NCI-H2029 treated with DMSO at 0.1 percent for 48 hours (cell line): Measurements from ENCODE around the gene ARAP1.

Experiments used
- DNase-seq: peaks from one replicate; lab custom pipeline; 2025; lab: John Stamatoyannopoulos, UW

ARAP1 gene

DNA sequence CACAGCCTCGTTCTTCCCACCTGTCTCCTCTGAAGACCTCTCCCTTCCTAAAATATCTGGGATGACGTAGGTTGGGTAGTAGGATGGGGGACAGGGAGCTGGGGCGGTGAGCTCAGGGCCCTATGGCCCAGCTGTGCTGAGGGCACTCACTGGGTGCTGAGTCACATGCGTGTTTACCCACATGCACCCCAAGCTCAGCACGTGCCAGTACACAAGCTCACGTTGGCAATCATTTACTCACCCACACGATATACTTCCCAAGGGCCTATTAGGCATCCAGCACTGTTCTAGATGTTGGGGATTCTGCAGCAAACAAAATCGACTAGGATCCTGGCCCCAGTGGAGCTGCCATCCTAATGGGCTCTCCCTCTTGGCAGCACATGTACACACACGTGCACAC lies 28.7 kb downstream of the ARAP1 start:
- no peak for DNase-seq

DNA sequence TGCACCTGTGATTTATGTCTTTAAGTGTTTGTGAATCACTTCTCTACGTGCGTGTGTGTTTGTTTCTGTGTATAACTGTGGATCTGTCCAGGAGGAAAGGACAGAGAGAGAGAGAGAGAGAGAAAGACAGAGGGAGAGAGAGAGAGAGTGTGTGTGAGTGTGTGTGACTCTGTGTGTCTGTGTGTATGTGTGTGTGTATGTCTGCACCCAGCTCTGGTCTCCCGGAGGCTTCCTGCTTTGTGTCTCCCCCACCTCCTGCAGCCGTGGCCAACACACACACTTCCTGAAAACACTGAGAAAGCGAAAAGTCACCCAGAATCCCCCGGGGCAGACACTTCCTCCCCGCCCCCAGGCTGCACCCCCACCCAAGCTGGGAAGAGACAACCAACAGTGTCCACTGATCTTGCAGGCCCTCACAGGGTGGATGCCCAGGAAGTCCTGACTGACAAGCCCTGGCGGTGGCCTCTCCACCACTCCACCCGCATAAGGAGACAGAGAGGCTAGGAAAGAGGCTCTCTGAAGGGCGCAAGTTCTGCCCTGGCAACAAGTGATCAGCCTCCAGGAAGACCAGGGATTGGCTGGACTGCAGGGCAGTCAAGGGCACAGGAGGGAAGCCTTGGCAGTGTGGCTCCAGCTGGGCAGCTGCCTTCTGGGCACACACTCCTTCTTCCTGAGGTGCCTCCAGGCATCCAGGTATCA lies 30.0 kb downstream of the ARAP1 start:
- DNase-seq, result peak; percentile 85

DNA sequence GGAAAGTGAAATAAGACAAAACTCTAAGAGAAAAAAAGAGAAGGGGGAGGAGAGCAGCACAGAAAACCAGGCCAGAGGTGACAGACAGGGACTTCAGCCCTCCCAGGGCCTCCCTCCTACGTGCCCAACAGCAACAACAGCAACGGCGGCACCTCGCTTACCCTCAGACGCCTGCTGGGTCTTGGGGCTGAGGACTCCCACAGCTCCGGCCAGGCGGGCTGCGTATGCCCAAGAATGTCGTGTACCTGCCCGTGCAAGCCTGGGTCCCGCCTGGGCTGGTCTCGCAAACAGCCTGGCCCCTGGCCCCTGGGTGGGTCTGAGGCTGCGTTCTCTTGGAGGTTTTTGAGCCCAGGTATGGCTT lies 30.5 kb downstream of the ARAP1 start:
- DNase-seq, result no peak

DNA sequence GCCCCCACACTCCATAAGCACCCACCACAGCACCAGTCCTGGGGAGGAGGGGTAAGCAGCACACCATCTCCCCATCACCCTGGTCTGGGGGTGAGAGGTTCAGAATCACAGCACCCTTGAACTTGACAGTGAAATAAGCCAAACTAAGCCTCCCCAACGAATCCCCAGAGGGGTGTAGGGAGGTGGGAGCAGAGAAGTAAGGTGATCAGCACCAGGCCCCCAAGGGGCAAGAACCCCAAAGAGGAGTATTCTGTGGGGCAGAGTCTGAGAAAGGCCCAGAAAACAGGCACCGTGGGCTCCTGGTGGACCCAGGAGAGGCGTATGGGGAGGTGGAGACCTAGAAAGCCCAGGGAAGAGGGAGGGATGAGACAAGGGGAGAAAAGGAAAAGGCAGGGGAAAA lies 30.9 kb downstream of the ARAP1 start:
- DNase-seq, result no peak

DNA sequence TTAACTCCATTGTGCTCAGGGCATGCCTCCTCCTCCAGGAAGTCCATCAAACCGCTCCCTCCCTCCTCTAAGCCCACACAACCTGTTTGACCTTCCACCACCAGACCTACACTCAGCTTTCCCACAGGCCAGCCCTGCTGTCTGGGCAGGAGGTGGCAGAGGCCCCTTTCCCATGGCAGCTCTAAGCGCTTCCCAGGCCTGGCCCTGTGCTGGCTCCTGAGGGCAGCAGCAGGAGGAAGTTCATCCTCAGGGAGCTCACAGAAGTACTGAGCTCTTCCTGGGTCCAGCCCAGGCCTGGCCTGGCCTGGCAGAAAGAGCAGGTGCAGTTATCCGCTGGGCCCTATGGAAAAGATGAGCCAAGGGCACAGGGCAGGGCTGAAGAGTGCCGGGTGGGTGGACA lies 31.4 kb downstream of the ARAP1 start:
- no peak for DNase-seq

DNA sequence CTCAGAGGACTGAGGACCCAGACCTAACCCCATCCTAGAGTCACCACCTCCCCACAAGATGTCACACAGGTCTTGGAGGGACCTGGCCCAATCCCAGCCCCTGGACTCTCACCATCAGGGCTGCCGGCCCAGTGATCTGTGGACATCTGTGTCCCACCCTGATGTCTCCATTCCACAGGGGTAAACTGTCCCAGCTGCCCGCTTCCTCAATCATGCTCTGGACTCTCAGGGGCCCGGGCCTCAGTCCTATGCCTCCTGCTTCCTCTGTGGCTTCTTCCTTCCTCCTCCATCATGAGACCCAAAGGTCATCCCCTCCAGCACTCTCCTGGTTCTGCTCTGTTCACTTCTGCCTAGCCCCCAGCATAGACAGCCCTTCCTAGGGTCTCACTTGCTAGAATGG lies 32.2 kb downstream of the ARAP1 start:
- DNase-seq, result no peak

DNA sequence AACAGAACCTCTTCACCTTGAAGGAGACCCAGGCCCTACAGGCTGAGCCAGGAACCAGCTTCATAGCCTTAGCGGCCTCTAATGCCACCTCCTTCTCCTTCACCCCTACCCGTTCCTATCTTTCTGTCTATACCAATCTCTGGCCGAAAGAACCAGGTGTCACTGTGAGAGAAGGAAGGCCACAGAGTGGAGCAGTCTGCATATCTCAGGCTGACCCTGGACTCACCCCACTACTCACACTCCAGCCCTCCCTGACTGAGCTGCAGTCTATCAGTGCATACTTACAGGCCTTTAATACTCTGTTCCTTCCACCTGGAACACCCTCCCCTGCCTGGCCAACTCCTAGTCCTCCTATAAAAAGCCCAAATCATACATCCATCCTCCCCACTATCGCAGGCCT lies 32.7 kb downstream of the ARAP1 start:
- DNase-seq, result no peak

DNA sequence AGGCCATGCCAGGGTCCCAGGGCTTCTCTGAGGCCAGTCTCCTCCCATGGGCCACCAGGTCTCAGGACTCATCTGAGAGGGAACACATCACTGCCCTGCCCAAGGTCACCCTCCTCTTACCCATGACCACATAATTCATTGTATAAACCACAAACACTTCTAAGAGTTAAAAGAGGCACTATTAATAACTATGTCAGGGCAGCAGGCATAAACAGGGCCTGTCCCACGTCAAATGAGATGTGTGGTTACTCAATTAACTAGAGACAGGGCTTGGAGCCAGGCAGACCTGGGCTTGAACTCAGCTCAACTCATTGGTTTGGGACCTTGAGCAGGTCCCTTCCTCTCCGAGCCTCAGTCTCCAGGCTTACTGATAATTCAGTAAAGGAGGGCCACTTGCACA lies 33.1 kb downstream of the ARAP1 start:
- no peak for DNase-seq

DNA sequence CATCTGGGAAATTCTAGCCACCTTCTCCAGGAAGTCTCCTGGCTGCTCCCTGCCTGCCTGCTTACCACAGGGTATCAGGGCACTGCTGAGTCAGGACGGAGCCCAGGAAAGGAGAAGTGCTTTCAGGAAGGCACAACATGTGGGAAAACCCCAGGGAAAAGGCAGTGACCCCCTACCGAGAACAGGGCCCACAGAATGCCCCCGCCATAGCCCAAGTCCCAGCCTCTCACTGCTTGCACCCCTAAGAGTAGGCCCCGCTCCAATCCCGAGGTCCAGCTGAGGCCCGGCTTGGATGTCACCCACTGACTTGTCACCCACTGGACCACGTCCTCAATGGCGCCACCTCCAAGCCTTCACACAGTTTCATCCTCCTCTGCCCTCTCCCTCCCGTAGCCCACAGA lies 34.1 kb downstream of the ARAP1 start:
- no peak for DNase-seq

DNA sequence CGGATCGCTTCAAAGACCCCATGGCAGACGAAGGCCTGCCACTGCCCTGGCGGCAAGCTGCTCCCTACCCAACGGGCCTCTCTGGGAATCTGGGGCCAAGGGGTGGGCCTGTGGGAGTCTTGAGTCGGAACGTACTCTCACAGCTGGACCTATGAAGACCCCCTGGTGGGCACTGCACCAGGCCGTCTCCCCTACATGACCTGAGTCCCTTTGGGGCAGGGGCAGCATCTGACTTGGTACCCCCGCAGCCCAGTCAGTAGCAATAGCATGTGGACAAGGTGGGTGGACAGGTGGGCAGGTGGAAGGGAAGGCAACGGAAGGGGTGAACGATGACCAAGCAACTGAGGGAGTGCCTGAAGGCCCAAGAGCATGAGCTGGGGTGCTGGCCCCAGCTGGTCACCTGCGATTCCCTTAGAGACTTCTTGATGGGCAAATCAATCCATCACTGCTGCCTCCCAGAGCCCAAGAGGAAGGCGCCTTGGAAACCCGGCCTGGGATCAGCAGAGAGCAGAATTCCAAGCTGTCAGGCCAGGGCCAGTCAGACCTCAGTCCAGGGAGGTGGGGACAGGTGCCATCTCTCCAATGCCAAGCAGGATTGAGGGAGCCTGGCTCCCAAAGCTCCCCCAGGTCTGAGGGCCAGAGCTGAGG lies 35.3 kb downstream of the ARAP1 start:
- no peak for DNase-seq

DNA sequence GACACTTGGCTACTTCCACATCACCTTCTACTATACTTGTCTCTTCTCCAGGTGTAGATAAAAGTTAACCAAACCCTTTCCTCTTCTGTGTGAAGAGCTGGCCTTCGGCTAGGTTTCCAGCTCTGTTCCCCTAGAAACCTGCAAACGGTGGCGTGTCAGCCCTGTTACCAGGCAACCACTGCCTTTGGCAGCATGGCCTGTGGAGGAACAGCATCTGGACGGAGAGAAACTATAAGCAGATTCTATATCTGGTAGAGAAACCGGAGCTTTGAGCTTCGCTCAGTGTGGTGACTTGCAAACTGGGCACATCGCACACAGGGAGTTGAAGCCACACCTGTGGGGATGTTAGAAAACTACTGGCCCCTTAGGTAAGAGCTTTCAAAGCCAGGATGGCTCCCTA lies 35.9 kb downstream of the ARAP1 start:
- no peak for DNase-seq

DNA sequence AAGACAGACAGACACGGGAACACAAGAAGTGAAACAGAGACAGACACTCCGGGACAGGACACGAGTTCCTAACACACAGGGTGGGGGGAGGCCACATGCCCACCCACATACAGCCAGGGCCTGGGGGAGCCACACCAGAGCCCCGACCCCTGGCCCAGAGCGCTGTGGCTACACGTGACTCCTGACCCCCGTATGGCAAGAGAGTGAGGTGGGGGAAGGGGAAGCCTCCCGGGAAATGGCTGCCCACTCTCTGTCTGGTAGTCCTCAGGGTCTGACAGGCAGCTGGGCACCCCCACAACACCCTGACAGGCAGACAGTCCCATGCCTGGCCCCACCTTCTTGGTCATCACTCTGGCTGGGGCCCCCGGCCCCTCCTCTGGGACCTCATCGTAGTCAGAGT lies 39.4 kb downstream of the ARAP1 start:
- DNase-seq, result no peak

DNA sequence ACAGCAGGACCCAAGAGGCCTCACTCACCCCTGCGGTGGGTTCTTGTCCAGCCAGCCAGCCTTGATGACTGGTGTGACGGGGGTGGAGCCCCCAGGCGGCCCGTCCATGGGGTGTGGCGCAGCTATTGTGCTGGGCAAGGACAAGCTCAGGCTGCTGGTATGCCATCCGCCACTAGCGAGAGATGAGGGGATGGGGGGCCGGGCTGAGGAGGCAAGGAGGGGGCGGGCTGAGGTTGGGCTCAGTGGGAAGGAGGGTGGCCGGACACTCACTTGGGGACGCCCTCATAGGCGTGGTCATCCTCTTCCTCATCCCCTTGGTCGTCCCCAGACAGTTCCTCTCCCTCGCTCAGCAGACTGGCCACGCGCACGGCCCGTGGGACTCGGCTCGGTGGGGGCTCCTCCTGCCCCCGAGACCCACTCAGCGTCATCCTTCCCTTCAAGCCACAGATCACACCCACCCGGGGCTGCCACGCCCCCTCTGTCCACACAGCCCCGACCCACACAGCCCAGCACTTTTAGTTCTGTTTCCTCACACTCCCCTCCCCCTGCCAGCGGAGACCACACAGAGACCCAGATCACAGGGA lies 39.9 kb downstream of the ARAP1 start:
- no peak for DNase-seq

DNA sequence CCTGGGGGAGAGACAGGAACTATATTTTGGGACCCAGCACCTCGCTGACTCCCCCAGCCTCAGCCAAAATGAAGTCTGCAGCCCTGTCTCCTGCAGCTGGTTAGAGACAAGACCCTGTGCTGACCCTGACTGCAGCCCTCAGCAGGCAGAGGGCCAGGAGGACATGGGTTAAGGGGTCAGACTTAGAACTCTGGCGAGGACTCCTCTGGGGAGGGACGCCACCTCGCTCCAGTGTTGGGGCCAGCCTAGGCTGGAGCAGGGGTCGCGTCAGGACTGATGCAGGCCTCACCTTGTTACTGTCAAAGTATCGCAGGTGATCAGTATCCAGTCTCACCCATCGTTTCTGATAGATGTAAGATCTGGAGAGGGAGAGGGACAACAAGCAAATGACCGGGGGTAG lies 41.1 kb downstream of the ARAP1 start:
- DNase-seq, result no peak

DNA sequence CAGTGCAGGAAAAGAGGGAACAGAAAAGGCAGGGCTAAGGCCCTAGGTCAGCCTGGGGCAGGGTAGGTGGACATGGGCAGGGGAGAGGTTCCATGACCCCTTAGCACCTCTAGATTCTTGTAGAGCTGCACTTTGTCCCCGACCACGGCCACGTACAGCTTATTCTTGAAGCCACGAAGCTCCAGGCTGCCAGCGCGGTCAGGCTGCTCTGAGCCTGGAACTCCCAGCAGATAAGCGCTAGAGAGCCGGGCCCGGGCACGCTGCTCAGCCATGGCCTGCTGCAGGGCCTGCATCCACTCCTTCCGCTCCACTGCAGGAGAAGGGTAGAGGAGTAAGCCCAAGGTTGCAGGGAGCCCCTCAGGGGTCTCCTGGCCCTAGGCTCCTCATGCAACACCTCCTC lies 41.9 kb downstream of the ARAP1 start:
- DNase-seq, result no peak

DNA sequence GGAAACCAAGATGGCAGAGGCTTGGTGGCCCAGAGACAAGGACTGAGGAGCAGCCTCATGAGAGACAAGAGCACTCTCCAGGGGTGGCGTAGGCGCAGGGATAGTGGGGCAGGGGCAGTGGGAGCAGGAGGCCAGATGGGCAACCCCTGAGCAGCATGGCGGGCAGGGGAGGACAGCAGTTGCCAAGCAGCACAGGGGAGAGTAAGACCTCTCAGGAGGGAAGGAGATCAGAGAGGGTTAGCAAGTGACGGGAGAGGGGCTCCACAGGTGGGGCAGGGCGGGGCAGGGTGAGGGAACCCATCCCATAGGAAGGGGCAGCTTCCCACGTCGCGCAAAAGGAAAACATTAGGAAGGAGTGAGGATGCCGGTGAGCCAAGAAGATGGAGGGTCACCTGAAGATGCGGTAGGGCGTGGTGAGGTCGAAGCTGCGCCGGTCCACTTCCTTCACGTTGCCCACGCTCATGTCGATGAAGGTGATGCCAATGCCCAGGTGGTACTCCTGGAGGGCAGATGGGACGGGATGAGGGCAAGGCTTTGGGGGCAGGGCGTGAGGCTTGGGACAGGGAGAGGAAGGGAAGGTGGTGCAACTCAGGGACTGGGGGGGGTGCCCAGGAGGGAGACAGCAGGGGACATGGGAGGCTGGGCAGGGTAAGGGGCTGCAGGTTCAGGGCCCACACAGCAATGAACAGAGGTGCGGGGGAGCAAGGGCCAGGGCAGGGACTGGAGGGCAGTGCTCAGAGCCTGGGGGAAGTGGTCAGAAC lies 42.5 kb downstream of the ARAP1 start:
- DNase-seq, result no peak

DNA sequence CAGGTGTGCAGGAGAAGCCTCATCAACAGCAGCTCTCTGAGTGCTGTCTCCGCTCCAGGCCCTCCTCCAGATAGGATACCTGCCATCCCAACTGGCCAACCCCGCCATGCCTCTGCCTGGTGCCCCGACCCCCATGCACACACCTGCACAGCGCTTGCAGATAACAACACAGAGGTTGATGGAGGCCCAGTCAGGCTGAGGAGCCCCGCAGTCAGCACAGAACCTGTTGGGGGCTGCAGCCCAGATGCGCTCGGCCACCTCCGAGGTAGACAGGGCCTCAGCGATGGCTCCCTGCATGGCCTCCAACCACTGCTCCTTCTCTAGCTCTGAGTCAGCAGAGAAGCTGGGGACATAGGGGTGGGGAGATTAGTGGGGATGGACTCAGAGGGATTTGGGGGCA lies 45.2 kb downstream of the ARAP1 start:
- DNase-seq, result no peak

DNA sequence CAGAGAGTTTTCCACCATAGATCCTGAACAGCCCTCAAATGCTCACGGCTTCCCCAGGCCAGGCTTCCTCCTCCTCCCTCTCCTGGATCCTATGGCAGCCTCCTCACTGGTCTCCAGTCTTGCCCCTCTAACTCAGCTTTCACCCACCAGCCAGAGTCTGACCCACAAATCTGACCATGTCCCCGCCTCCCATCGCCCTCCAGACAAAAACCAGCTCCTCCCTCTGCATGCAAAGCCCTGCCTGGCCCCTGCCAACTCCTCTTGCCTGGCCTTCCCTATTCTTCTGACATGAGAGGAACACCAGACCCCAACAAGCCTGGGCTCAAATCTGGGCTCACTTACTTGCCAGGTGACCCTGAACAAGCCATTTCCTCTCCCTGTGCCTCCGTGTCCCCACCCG lies 45.6 kb downstream of the ARAP1 start:
- no peak for DNase-seq

DNA sequence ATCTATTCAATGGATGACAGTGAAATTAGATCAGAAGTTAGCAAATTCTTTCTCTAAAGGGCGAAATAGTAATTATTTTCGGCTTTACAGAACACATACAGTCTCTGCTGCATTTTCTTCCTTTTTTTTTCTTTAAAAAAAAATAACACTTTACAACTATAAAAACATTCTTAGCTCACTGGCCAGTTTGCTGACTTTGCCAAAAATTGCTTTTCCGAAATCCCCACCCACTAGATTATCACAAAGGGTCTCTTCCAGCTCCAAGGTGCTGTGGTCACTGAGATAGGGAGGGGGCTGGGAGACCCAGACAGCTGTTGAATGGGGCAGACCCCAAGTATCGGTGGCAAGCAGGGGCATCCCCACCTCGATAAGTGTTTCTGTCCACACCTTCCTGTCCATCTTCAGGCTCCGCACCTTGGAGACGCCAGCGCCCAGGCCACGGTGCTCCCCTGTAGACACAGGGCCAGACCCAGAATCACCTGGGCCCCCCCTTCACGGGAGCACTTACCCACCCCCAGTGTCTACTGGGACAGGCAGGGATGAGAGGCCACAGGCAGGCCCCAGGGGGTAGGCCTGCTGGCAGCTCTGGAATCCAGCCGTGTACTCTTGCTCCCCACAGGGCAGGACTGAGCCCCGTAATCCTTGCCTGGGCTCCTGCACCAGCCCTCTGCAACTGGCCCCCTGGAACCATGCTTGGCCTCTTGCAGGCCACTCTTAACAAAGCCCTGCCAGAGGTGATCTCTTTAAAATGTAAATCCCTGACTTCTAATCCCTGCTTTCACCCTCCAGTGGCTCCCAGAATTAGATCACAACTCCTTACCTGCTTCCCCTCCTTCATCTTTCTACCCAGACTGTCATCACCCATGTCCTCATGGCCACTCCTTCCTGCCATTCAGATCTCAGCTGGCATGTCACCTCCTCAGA lies 46.5 kb downstream of the ARAP1 start:
- no peak for DNase-seq

DNA sequence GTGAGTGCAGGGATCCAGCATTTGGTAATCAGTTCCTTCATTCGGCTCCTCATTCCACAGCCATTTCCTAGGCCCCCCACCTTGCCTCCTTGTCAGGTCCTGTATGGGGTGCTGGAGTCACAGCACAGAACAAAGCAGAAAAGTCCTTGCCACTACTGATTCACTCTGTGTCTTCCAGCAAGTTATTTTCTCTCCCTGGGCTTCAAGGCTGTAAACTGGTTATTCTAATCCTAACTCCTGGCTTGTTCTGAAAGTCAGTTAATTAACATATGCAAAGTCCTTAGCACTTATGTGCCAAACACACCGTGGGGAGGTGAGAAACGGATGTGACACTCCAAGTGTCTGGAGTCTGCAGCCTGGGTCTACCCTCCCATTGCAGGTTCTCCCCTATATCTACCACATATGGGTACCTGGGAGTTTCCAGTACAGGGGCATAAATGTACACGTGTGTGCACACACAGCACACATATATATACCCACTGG lies 47.4 kb downstream of the ARAP1 start:
- DNase-seq, result no peak

DNA sequence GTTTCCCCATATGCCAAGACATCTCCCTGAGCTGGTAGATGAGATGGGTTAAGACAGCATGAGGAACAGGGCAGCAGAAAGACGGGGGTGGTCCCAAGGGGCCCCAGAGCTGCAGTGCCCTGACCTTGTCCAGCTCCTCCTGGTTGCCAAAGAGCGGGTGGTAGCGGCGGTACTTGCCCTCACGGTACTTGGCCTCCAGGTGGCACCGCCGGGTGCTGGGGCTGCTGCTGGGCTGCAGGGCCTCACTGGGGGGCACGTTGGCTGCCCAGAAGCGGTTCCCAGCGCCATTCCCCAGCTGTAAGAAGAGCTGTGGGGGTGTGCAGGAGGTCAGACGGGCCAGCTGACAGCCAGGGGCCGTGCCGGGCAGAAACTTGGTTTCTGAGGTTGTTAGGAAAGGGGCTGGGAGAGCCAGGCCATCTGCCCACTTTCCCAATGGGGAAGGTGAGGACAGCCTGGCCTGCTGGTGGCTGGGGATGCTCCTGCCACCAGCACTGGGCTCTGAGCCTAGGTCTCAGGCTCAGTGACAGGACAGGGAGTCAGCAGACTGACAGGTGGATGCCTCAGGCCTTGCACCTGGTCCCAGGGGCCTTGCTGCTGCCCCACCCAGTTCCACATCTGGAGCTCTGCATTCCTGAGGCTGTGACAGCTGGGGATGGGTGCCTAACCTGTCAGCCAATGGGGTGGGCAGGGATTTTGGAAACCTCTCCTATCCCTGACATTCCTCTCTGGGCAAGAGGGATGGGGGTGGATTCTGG lies 48.0 kb downstream of the ARAP1 start:
- DNase-seq, result no peak
